Keratinocyte (primary cell): Measurements from ENCODE around the gene MCM9.

Source experiments
- CTCF ChIP-seq, 3 experiments: IDR thresholded peaks in 1 of 3; conservative IDR thresholded peaks in 1 of 3; optimal IDR thresholded peaks in 1 of 3; 2 replicates in 2 of 3; 3 replicates in 1 of 3; pipeline versions ENCODE3 to v1.5.1; 2011; ENCODE audit warnings: low read length in 3 of 3, mild to moderate bottlenecking in 3 of 3, moderate library complexity in 2 of 3, control low read depth in 1 of 3, inconsistent platforms in 1 of 3; ENCODE audit not compliant: insufficient read depth in 2 of 3; ENCODE audit errors: extremely low read depth in 1 of 3
- EZH2 ChIP-seq: IDR thresholded peaks from one replicate; pipeline ENCODE4 v1.6.1; 2012; ENCODE audit warnings: inconsistent platforms, mild to moderate bottlenecking, low read length, moderate library complexity

- TF ChIP-seq CTCF (optimal IDR thresholded peaks at IDR 0.05 in 1 of 3, IDR thresholded peaks at IDR 0.05 in 1 of 3, conservative IDR thresholded peaks at IDR 0.05 in 1 of 3; ENCODE audit: extremely low read depth in 1 of 3, insufficient read depth in 2 of 3, low read length in 3 of 3) (no peak), EZH2 (no peak)
Measured at GRCh38 chr6:118890997-118891790, 43.8 kb downstream of the MCM9 start.
